Vagina (tissue), 2 donors: ENCODE results near the gene KIAA0408. TPM values are rescaled to one million over a fixed set of nuclear protein-coding genes. Genes with fewer than 3 reads are reported as not detected.

Experiments used
- DNase-seq, 2 donors: peaks; one replicate each; pipeline ENCODE4 v3.0.0-alpha.2; 2017; ENCODE audit errors: extremely low spot score in 2 of 2
- H3K27ac ChIP-seq: fragments of 200-600 bp; sonication (generic); one replicate; pipeline ENCODE4 v1.5.1; 2019
- H3K27me3 ChIP-seq: fragments of 200-600 bp; sonication (generic); one replicate; pipeline ENCODE4 v1.5.1; 2019
- H3K36me3 ChIP-seq, 2 donors: fragments of 200-600 bp; sonication (generic); one replicate each; pipeline ENCODE4 v1.5.1; 2017 to 2019
- H3K4me1 ChIP-seq: fragments of 200-600 bp; sonication (generic); one replicate; pipeline ENCODE4 v1.5.1; 2019
- H3K4me3 ChIP-seq, 2 donors: fragments of 200-600 bp; sonication (generic); 1 replicate in 1 of 2; 2 replicates in 1 of 2; pipeline ENCODE4 v1.5.1; 2016 to 2019
- H3K9me3 ChIP-seq: fragments of 200-600 bp; sonication (generic); one replicate; pipeline ENCODE4 v1.5.1; 2019
- POLR2A ChIP-seq, 2 donors: fragments of 450-650 bp; IDR thresholded peaks; one replicate each; pipeline ENCODE4 v1.6.1; 2017; ENCODE audit warnings: antibody characterized with exemption in 2 of 2, mild to moderate bottlenecking in 2 of 2, moderate library complexity in 2 of 2
- POLR2AphosphoS5 ChIP-seq, 2 donors: sonication (generic); formaldehyde crosslinking; IDR thresholded peaks; one replicate each; pipeline ENCODE4 v1.9.0; 2017; ENCODE audit warnings: antibody characterized with exemption in 2 of 2, mild to moderate bottlenecking in 2 of 2, low read depth in 1 of 2; ENCODE audit not compliant: insufficient read depth in 1 of 2
- intact Hi-C: fragments of 100-400 bp; cut with DNase I; formaldehyde crosslinking; loops from one replicate; pipeline ENCODE4 v1.15.1; 2023
- total RNA-seq: library from RNA; depleted of rRNA; stranded (reverse); fragments of >200 nt; gene quantifications from one replicate; pipeline ENCODE4 v1.2.3, GENCODE V29; 2016
- TF ChIP-seq, protein P1 (sequence below), 3 experiments: fragments of 450-650 bp in 2 of 3; fragments of 200-600 bp in 1 of 3; sonication (generic) in 1 of 3; IDR thresholded peaks; one replicate each; pipeline ENCODE4 v1.5.1; 2017 to 2019; ENCODE audit warnings: antibody characterized with exemption in 3 of 3, mild to moderate bottlenecking in 2 of 3, moderate library complexity in 2 of 3

The KIAA0408 gene
- total RNA-seq, 1 donor from 2014 or later, result 4.7 TPM

DNA sequence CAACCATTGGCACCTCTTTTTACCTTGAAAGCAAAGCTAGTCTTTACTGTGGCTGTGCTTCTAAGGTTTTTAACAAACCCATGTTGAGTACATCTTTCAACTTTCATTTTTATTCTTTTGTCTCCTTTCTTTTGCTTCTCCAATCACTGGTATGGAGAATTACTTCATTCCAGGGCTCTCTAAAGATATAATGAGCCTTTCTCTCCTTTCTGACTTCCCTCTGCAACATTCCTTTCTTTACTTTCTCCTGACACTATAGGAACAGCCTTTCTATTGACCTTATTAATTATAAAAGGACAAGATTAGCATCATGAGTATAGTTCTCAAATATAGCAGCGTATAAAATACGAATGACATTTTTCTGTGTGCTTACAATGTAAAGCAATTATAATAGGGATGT is 23.1 kb upstream of the KIAA0408 start:
- Histone ChIP-seq H3K4me1 (peaks cover 4% of the 10 kb centered on the region), H3K27ac (no peak overlapping the region), H3K36me3 (no peaks in the 10 kb centered on the region), H3K27me3 (no peaks in the 10 kb centered on the region), H3K9me3 (no peaks in the 10 kb centered on the region), H3K4me3 (no peak overlapping the region)
- TF ChIP-seq POLR2A (IDR thresholded peaks at IDR 0.05), result no peak
- TF ChIP-seq, protein P1, sequence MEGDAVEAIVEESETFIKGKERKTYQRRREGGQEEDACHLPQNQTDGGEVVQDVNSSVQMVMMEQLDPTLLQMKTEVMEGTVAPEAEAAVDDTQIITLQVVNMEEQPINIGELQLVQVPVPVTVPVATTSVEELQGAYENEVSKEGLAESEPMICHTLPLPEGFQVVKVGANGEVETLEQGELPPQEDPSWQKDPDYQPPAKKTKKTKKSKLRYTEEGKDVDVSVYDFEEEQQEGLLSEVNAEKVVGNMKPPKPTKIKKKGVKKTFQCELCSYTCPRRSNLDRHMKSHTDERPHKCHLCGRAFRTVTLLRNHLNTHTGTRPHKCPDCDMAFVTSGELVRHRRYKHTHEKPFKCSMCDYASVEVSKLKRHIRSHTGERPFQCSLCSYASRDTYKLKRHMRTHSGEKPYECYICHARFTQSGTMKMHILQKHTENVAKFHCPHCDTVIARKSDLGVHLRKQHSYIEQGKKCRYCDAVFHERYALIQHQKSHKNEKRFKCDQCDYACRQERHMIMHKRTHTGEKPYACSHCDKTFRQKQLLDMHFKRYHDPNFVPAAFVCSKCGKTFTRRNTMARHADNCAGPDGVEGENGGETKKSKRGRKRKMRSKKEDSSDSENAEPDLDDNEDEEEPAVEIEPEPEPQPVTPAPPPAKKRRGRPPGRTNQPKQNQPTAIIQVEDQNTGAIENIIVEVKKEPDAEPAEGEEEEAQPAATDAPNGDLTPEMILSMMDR (IDR thresholded peaks at IDR 0.05), result no peak
- TF ChIP-seq POLR2AphosphoS5 (IDR thresholded peaks at IDR 0.05; ENCODE audit: insufficient read depth in 1 of 2, low read depth in 1 of 2), result no peak
- DNase-seq, result no peak
- intact Hi-C loops, result no loop called here

DNA sequence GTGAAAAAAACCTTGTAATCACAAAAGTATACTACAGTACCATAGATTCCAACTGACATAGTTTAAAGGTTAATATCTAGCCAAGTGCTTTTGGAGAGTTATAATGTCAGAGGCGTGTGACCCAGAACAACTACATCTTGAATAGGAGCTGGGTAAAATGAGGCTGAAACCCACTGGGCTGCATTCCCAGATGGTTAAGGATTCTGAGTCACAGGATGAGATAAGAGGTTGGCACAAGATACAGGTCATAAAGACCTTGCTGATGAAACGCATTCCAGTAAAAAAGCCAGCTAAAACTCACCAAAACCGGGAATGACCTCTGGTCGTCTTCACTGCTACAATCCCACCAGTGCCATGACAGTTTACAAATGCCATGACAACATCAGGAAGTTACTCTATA is 22.4 kb upstream of the KIAA0408 start:
- intact Hi-C loops, result no loop called here
- no peaks in the 10 kb centered on the region for H3K36me3 ChIP-seq
- no peaks in the 10 kb centered on the region for H3K27me3 ChIP-seq
- H3K4me3 ChIP-seq, result no peak overlapping the region
- H3K27ac ChIP-seq, result no peak overlapping the region
- TF ChIP-seq POLR2AphosphoS5 (IDR thresholded peaks at IDR 0.05; ENCODE audit: insufficient read depth in 1 of 2, low read depth in 1 of 2) (no peak), POLR2A (IDR thresholded peaks at IDR 0.05) (no peak)
- TF ChIP-seq, protein P1 (IDR thresholded peaks at IDR 0.05), result no peak
- H3K9me3 ChIP-seq, result no peaks in the 10 kb centered on the region
- no peak for DNase-seq
- peaks cover 4% of the 10 kb centered on the region for H3K4me1 ChIP-seq

DNA sequence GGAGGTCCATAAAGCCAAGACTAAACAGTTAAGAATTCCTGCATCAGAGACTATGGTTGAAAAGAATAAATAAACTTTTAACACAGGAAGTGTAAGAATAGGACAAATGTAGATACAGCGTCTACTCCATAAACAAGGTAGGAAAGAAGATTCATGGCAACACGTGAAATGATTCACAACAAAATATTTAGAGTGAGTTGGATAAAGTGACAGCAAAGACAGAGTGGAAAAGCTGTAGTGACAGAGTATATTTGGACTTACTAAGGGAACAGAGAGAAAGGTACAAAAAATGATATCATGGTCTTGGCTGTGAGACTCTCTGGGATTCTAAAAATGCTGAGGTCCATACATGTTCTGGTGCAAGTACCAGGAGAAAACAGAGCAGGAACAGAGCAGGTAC is 21.9 kb upstream of the KIAA0408 start:
- DNase-seq, result no peak
- no peak overlapping the region for H3K27ac ChIP-seq
- H3K9me3 ChIP-seq, result no peaks in the 10 kb centered on the region
- TF ChIP-seq, protein P1 (IDR thresholded peaks at IDR 0.05), result no peak
- TF ChIP-seq POLR2AphosphoS5 (IDR thresholded peaks at IDR 0.05; ENCODE audit: insufficient read depth in 1 of 2, low read depth in 1 of 2) (no peak), POLR2A (IDR thresholded peaks at IDR 0.05) (no peak)
- intact Hi-C loops, result no loop called here
- no peak overlapping the region for H3K4me3 ChIP-seq
- H3K27me3 ChIP-seq, result no peaks in the 10 kb centered on the region
- H3K4me1 ChIP-seq, result peaks cover 4% of the 10 kb centered on the region
- no peaks in the 10 kb centered on the region for H3K36me3 ChIP-seq

DNA sequence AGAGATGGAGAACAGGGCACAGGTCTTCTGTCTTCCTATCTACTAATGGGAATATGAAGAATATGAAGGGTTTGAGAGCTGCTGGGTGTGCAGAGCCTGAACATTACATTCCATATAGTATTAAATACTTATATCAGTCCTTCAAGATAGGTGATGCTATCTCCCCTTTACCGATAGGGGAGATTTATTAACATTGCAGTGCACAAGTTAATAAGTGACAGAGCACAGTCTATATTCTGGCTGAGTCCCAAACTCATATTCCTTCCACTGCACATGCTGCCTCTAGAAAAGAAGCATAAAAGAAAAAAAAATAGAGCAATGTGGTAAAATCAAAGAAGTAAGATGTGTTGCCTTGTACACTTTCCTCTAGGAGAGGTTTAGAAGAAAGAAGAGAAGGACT is 18.5 kb upstream of the KIAA0408 start:
- Histone ChIP-seq H3K27me3 (no peaks in the 10 kb centered on the region), H3K9me3 (no peaks in the 10 kb centered on the region), H3K27ac (no peak overlapping the region), H3K4me3 (no peak overlapping the region), H3K36me3 (peaks cover 0 to 3% of the 10 kb centered on the region in 2 donors), H3K4me1 (no peaks in the 10 kb centered on the region)
- intact Hi-C loops, result no loop called here
- TF ChIP-seq, protein P1 (IDR thresholded peaks at IDR 0.05), result no peak
- TF ChIP-seq POLR2AphosphoS5 (IDR thresholded peaks at IDR 0.05; ENCODE audit: insufficient read depth in 1 of 2, low read depth in 1 of 2), result no peak
- no peak for TF ChIP-seq POLR2A (IDR thresholded peaks at IDR 0.05)
- no peak for DNase-seq

DNA sequence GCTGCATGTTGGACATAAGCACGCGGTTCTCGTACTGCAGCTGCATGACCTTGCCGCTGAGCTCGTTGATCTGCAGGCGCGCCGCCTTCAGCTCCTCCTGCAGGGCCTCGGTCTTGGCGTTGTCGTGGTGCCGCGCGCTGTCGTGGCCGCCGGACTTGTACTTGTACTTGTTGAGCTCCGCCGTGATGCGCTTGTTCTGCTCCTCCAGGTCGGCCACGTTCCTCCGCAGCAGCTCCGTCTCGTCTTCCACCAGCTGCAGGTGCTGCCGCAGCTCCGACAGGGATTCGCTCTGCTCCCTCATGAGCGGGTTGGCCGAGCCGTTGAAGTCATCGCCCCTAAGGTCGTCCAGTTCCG is 16.6 kb upstream of the KIAA0408 start:
- intact Hi-C loops, result no loop called here
- Histone ChIP-seq H3K27ac (no peak overlapping the region), H3K4me1 (no peaks in the 10 kb centered on the region), H3K36me3 (peaks cover 0 to 3% of the 10 kb centered on the region in 2 donors), H3K9me3 (no peaks in the 10 kb centered on the region), H3K27me3 (no peaks in the 10 kb centered on the region), H3K4me3 (no peak overlapping the region)
- DNase-seq, result no peak
- TF ChIP-seq POLR2AphosphoS5 (IDR thresholded peaks at IDR 0.05; ENCODE audit: insufficient read depth in 1 of 2, low read depth in 1 of 2) (no peak), POLR2A (IDR thresholded peaks at IDR 0.05) (no peak)
- TF ChIP-seq, protein P1 (IDR thresholded peaks at IDR 0.05), result no peak
